A673 (cell line): ENCODE results near the gene PTPRQ. TPM values are rescaled to one million over a fixed set of nuclear protein-coding genes. Genes with fewer than 3 reads are reported as not detected.

Experiments used
- BruUV-seq: library from RNA; stranded (reverse); fragments of 400-500 nt; replicated peaks from 2 replicates; lab custom pipeline; 2021; lab: Mats Ljungman, UMichigan
- CTCF ChIA-PET: fragments of 300-600 bp; sonication (Branson Sonifier 250); formaldehyde crosslinking; loops from one replicate; lab custom pipeline; 2022; ENCODE audit warnings: antibody characterized with exemption; lab: Charles Lee
- POLR2A ChIA-PET: fragments of 300-600 bp; sonication (Branson Sonifier 250); formaldehyde crosslinking; loops from one replicate; lab custom pipeline; 2022; ENCODE audit warnings: antibody characterized with exemption; ENCODE audit not compliant: low non-redundant PET; lab: Charles Lee
- DNase-seq: peaks from one replicate; pipeline ENCODE4 v3.0.0-alpha.2; 2015; ENCODE audit warnings: low spot score
- H3K27ac ChIP-seq: fragments of 200-600 bp; sonication (generic); 2 replicates; pipeline ENCODE4 v1.5.1; 2016; ENCODE audit warnings: mixed run types, low read depth, mild to moderate bottlenecking, mixed read lengths, antibody characterized with exemption, low read length; ENCODE audit not compliant: poor library complexity, severe bottlenecking
- H3K27me3 ChIP-seq: fragments of 200-600 bp; sonication (generic); replicated peaks from 2 replicates; pipeline ENCODE4 v1.6.1; 2017; ENCODE audit warnings: mixed run types, low read depth, mild to moderate bottlenecking, mixed read lengths, antibody characterized with exemption, low read length; ENCODE audit not compliant: insufficient read depth, poor library complexity
- H3K36me3 ChIP-seq: fragments of 200-600 bp; sonication (generic); 2 replicates; pipeline ENCODE4 v1.6.1; 2016; ENCODE audit warnings: mixed run types, mild to moderate bottlenecking, mixed read lengths, antibody characterized with exemption, low read length; ENCODE audit not compliant: insufficient read depth, poor library complexity, severe bottlenecking
- H3K4me1 ChIP-seq: fragments of 200-600 bp; sonication (generic); 2 replicates; pipeline ENCODE4 v1.6.1; 2017; ENCODE audit warnings: mixed run types, mild to moderate bottlenecking, mixed read lengths, antibody characterized with exemption, low read length; ENCODE audit not compliant: insufficient read depth, poor library complexity, severe bottlenecking
- H3K4me3 ChIP-seq: fragments of 200-600 bp; sonication (generic); 2 replicates; pipeline ENCODE4 v1.5.1; 2016; ENCODE audit warnings: low read depth, mixed run types, mild to moderate bottlenecking, mixed read lengths, low read length; ENCODE audit not compliant: poor library complexity, severe bottlenecking
- H3K9me3 ChIP-seq: fragments of 200-600 bp; sonication (generic); 2 replicates; pipeline ENCODE4 v1.6.1; 2016; ENCODE audit warnings: mixed run types, low read depth, mild to moderate bottlenecking, mixed read lengths, antibody characterized with exemption, low read length; ENCODE audit not compliant: poor library complexity, severe bottlenecking
- CTCF ChIP-seq: fragments of 300-800, 200-600 bp; sonication (generic); conservative IDR thresholded peaks from 2 replicates; pipeline ENCODE4 v1.5.1; 2017; ENCODE audit warnings: low read depth, mild to moderate bottlenecking, antibody characterized with exemption, low read length, moderate library complexity, mixed read lengths
- EZH2 ChIP-seq: fragments of 200-600 bp; sonication (generic); IDR thresholded peaks from 2 replicates; pipeline ENCODE4 v1.6.1; 2017; ENCODE audit warnings: borderline replicate concordance, low read depth, mild to moderate bottlenecking, mixed read lengths, antibody characterized with exemption, low read length; ENCODE audit not compliant: poor library complexity, severe bottlenecking
- intact Hi-C: fragments of 100-400 bp; cut with micrococcal nuclease; formaldehyde crosslinking; loops from one replicate; pipeline ENCODE4 v1.10.0; 2022; ENCODE audit not compliant: unreplicated experiment
- total RNA-seq: library from RNA; stranded (reverse); gene quantifications from 2 replicates; pipeline ENCODE4 v1.2.3, GENCODE V29; 2021

The PTPRQ gene
- total RNA-seq, 1 experiment from 2014 or later, result 0.15 TPM

GRCh38 chr12:80593766-80594165 is 149.7 kb downstream of the PTPRQ start:
- CTCF ChIA-PET, result no interaction called here
- Histone ChIP-seq H3K36me3 (no peaks in the 10 kb centered on the region), H3K27me3 (no peaks in the 10 kb centered on the region), H3K4me1 (peaks cover 52% of the 10 kb centered on the region), H3K4me3 (no peak overlapping the region), H3K27ac (no peak overlapping the region), H3K9me3 (no peaks in the 10 kb centered on the region)
- intact Hi-C loops, result no loop called here
- no TSS peak for BruUV-seq
- TF ChIP-seq EZH2, result no peak
- TF ChIP-seq CTCF, result no peak
- POLR2A ChIA-PET, result no interaction called here
- peak; percentile 19 for DNase-seq

- ChIA-PET POLR2A (no interaction called here), CTCF (no interaction called here)
- H3K4me1 ChIP-seq, result peaks cover 71% of the 10 kb centered on the region
- H3K9me3 ChIP-seq, result no peaks in the 10 kb centered on the region
- no TSS peak for BruUV-seq
- H3K36me3 ChIP-seq, result no peaks in the 10 kb centered on the region
- TF ChIP-seq CTCF (no peak), EZH2 (no peak)
- DNase-seq, result no peak
- no peak overlapping the region for H3K27ac ChIP-seq
- H3K4me3 ChIP-seq, result no peak overlapping the region
- H3K27me3 ChIP-seq, result no peaks in the 10 kb centered on the region
- intact Hi-C loops, result loop anchor here (5.0 kb wide), 1 partner anchor 184 kb away; no protein-coding TSS in a partner anchor
These were observed 152.5 kb downstream of the PTPRQ start for GRCh38 chr12:80596509-80596908.

- Histone ChIP-seq H3K27ac (peak overlapping the region; percentile 69), H3K4me1 (peaks cover 81% of the 10 kb centered on the region), H3K4me3 (no peak overlapping the region), H3K9me3 (no peaks in the 10 kb centered on the region), H3K36me3 (no peaks in the 10 kb centered on the region), H3K27me3 (no peaks in the 10 kb centered on the region)
- ChIA-PET POLR2A (no interaction called here), CTCF (interaction anchor here (1.5 to 1.6 kb wide), 2 partner anchors 17 to 124 kb away, joined by 6 read pairs; no protein-coding TSS in a partner anchor)
- TF ChIP-seq EZH2 (no peak), CTCF (peak; percentile 72)
- intact Hi-C loops, result loop anchor here (2.0 to 5.0 kb wide), 2 partner anchors 125 to 186 kb away; no protein-coding TSS in a partner anchor
- peak; percentile 78 for DNase-seq
- BruUV-seq, result no TSS peak
These were observed 154.1 kb downstream of the PTPRQ start for GRCh38 chr12:80598004-80598606.
